Mesendoderm (in vitro differentiated cells): ENCODE results near the gene CALML6.

Source experiments
- DNase-seq: peaks from one replicate; pipeline ENCODE4 v3.0.0; 2013
- H2AK5ac ChIP-seq: 2 replicates; pipeline ENCODE4 v1.6.1; 2013; ENCODE audit warnings: low read length, inconsistent platforms
- H2BK120ac ChIP-seq: 2 replicates; pipeline ENCODE4 v1.6.1; 2013; ENCODE audit warnings: low read depth, mild to moderate bottlenecking, low read length, moderate library complexity, mixed read lengths
- H2BK15ac ChIP-seq: replicated peaks from 2 replicates; pipeline ENCODE4 v1.6.1; 2013; ENCODE audit warnings: low read depth, mild to moderate bottlenecking, moderate library complexity
- H2BK5ac ChIP-seq: 2 replicates; pipeline ENCODE4 v1.6.1; 2013; ENCODE audit warnings: low read length, inconsistent platforms
- H3K18ac ChIP-seq: 2 replicates; pipeline ENCODE4 v1.6.1; 2013; ENCODE audit warnings: mild to moderate bottlenecking, low read length, mixed read lengths
- H3K23ac ChIP-seq: one replicate; pipeline ENCODE4 v1.6.1; 2013; ENCODE audit warnings: low read length
- H3K27ac ChIP-seq: 2 replicates; pipeline ENCODE4 v1.5.1; 2013; ENCODE audit warnings: low read depth, mild to moderate bottlenecking, inconsistent platforms, low read length, moderate library complexity
- H3K27me3 ChIP-seq: 2 replicates; pipeline ENCODE4 v1.6.1; 2013; ENCODE audit warnings: low read length, control low read depth, mild to moderate bottlenecking, inconsistent platforms; ENCODE audit not compliant: insufficient read depth, poor library complexity
- H3K36me3 ChIP-seq: 2 replicates; pipeline ENCODE4 v1.6.1; 2013; ENCODE audit warnings: low read length, inconsistent platforms; ENCODE audit not compliant: control insufficient read depth, insufficient read depth
- H3K4ac ChIP-seq: one replicate; pipeline ENCODE4 v1.6.1; 2013; ENCODE audit warnings: low read depth, mild to moderate bottlenecking, low read length, moderate library complexity
- H3K4me1 ChIP-seq: 2 replicates; pipeline ENCODE4 v1.6.1; 2013; ENCODE audit warnings: low read depth, low read length, inconsistent platforms; ENCODE audit not compliant: control insufficient read depth
- H3K4me2 ChIP-seq: 2 replicates; pipeline ENCODE4 v1.6.1; 2013; ENCODE audit warnings: low read length
- H3K4me3 ChIP-seq: 2 replicates; pipeline ENCODE4 v1.5.1; 2013; ENCODE audit warnings: mild to moderate bottlenecking, low read length
- H3K56ac ChIP-seq: one replicate; pipeline ENCODE4 v1.6.1; 2013; ENCODE audit warnings: low read length
- H3K79me1 ChIP-seq: 2 replicates; pipeline ENCODE4 v1.6.1; 2013; ENCODE audit warnings: low read length, inconsistent platforms
- H3K79me2 ChIP-seq: 2 replicates; pipeline ENCODE4 v1.6.1; 2013; ENCODE audit warnings: mild to moderate bottlenecking, low read length; ENCODE audit not compliant: control insufficient read depth, insufficient read depth
- H3K9ac ChIP-seq: 2 replicates; pipeline ENCODE4 v1.6.1; 2013; ENCODE audit warnings: low read length, inconsistent platforms
- H4K5ac ChIP-seq: one replicate; pipeline ENCODE4 v1.6.1; 2013; ENCODE audit warnings: low read length
- H4K8ac ChIP-seq: one replicate; pipeline ENCODE4 v1.6.1; 2013; ENCODE audit warnings: low read depth, mild to moderate bottlenecking, control low read depth, low read length, moderate library complexity
- WGBS: extraction: QIAGEN DNeasy Blood & Tissue Kit; methylation state at CpG from one replicate; pipeline ENCODE4 v1.1.7; 2013; ENCODE audit warnings: low lambda C conversion rate, missing lambda C conversion rate; ENCODE audit not compliant: insufficient coverage; ENCODE audit errors: extremely low coverage; 5-methylcytosine and 5-hydroxymethylcytosine counted together

The CALML6 gene

DNA sequence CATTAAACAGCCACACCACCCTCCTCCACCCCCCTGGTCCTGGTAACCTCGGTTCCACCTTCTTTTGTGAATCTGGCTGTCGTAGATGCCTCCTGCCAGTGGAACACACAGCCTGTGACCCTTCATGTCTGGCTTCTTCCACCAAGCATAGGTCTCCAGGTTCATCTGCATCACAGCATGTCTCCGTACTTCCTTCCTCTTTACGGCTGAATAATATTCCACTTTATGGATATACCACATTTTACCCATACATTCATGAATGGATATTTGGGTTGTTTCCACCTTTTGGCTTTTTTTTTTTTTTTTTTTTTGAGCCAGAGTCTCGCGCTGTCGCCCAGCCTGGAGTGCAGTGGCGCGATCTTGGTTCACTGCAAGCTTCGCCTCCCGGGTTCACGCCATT, 11.8 kb upstream of the CALML6 start:
- no peaks in the 10 kb centered on the region for H3K79me1 ChIP-seq
- no peak overlapping the region for H3K4me2 ChIP-seq
- no peak overlapping the region for H3K27ac ChIP-seq
- H2BK120ac ChIP-seq: no peak overlapping the region
- no peak overlapping the region for H3K23ac ChIP-seq
- H3K4me3 ChIP-seq: no peak overlapping the region
- H3K79me2 ChIP-seq: no peaks in the 10 kb centered on the region
- no peak overlapping the region for H2BK5ac ChIP-seq
- DNase-seq: no peak
- H3K27me3 ChIP-seq: no peaks in the 10 kb centered on the region
- no peak overlapping the region for H3K56ac ChIP-seq
- H3K18ac ChIP-seq: no peak overlapping the region
- H3K4ac ChIP-seq: no peak overlapping the region
- no peak overlapping the region for H2BK15ac ChIP-seq
- no peaks in the 10 kb centered on the region for H3K4me1 ChIP-seq
- H4K5ac ChIP-seq: no peak overlapping the region
- no peak overlapping the region for H2AK5ac ChIP-seq
- H3K9ac ChIP-seq: no peak overlapping the region
- H3K36me3 ChIP-seq: no peaks in the 10 kb centered on the region
- no peak overlapping the region for H4K8ac ChIP-seq
- WGBS: no CpG with 5 or more reads among the region's 12 CpGs

DNA sequence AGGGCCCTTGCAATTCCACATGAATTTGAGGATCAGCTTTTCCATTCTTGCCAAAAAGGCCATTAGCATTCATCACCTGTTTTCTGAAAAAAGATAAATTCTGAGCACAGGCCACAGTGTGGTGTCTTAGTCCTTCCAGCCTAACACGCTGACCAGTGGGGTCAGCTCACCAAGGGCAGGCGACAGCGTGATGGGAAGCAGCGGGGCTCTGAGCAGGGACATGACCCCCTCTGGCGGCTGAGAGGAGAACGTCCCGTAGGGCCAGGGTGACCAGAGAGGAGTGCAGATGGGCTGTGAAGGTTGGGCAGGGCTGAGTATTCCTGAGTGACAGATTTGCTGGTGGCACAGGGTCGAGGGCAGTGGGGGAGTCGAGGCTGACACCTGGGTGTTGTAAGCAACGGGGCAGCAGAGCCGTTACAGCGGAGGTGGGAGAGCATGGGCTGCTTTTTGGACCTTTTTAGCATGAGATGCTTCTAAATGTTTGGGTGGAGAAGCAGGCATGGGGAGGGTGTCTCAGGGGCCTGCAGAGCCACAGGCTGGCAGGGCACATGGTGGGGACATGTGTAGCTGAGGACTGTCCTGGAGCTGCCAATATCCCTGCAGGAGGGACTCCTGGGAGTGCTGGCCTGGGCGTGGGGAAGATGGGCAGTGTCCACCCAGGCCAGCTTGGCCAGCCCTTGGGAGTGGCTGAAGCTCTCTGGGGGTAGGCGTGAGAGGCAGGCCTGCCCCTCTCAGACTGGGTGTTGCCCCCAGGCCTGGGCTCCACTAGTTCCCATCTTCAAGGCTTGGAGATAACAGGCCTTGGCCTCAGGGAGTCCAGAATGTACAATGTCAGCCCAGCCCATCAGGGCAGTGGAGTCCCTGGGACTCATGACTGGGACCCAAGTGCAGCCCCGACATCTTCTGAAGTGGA, 8.6 kb upstream of the CALML6 start:
- H2AK5ac ChIP-seq: no peak overlapping the region
- no CpG with 5 or more reads among the region's 15 CpGs for whole genome bisulfite sequencing
- H2BK15ac ChIP-seq: no peak overlapping the region
- H3K4me1 ChIP-seq: no peaks in the 10 kb centered on the region
- H3K79me1 ChIP-seq: no peaks in the 10 kb centered on the region
- peak; percentile 88 for DNase-seq
- no peak overlapping the region for H2BK5ac ChIP-seq
- H3K23ac ChIP-seq: no peak overlapping the region
- no peak overlapping the region for H4K8ac ChIP-seq
- H4K5ac ChIP-seq: no peak overlapping the region
- no peaks in the 10 kb centered on the region for H3K27me3 ChIP-seq
- H3K4me2 ChIP-seq: no peak overlapping the region
- no peak overlapping the region for H3K18ac ChIP-seq
- no peak overlapping the region for H3K4me3 ChIP-seq
- no peak overlapping the region for H3K27ac ChIP-seq
- H3K79me2 ChIP-seq: no peaks in the 10 kb centered on the region
- H3K36me3 ChIP-seq: no peaks in the 10 kb centered on the region
- H3K56ac ChIP-seq: no peak overlapping the region
- H3K4ac ChIP-seq: no peak overlapping the region
- no peak overlapping the region for H2BK120ac ChIP-seq
- H3K9ac ChIP-seq: no peak overlapping the region

DNA sequence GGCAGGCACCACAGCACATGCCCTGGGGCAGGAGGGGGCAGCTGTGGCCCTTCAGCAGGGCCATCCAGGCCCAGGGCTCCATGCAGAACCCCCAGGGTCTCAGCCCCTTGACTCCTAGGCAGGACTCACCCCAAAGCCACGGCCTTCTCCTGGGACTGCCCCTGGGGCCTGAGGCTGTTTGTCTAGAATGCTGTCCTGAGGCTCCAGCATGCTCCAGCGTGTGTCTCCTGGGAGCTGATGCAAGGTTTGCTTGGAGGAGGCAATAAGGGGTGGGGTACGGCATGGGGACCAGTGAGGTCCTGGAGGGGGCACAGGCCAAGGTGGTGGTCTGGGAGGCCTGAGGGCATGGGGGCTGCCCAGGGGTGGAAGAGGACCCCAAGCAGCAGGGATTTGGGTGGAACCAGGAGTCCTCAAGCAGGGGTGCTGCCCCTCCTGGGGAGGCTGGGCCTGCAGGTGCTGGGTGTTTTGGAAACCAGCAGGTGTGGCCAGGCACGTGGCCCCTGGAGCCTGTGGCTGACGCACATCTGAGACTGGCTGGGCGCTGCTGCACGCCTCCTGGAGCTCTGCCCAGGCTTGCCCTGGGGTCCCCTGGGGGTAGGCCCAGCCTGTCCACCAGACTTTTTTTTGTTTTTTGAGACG, 7.8 kb upstream of the CALML6 start:
- Histone ChIP-seq H3K23ac (no peak overlapping the region), H2AK5ac (no peak overlapping the region), H3K4ac (no peak overlapping the region), H3K18ac (no peak overlapping the region), H3K79me2 (no peaks in the 10 kb centered on the region), H3K4me3 (no peak overlapping the region), H2BK15ac (no peak overlapping the region), H3K27me3 (no peaks in the 10 kb centered on the region), H3K79me1 (no peaks in the 10 kb centered on the region), H3K4me1 (no peaks in the 10 kb centered on the region), H3K36me3 (no peaks in the 10 kb centered on the region), H3K27ac (no peak overlapping the region), H3K56ac (no peak overlapping the region), H3K4me2 (no peak overlapping the region), H3K9ac (no peak overlapping the region), H4K8ac (no peak overlapping the region), H4K5ac (no peak overlapping the region), H2BK120ac (no peak overlapping the region), H2BK5ac (no peak overlapping the region)
- peak; percentile 47 for DNase-seq
- no CpG with 5 or more reads among the region's 8 CpGs for WGBS

DNA sequence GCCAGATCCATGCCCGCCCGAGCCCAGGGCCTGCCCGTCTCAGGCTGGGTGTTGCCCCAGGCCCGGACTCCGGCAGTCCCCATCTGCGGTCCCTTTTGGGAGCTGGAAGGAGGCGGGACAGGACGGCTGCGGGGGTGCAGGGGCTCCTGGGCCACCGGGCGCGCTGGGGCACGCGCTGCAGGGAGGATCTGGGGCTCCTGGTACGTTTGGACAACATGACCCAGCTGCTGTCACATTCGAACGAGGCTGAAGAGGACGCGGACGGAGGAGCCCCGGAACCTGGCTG, 6.6 kb upstream of the CALML6 start:
- DNase-seq: no peak
- H2AK5ac ChIP-seq: no peak overlapping the region
- peak overlapping the region; percentile 70 for H3K4me3 ChIP-seq
- peak overlapping the region; percentile 74 for H3K4me2 ChIP-seq
- no peaks in the 10 kb centered on the region for H3K36me3 ChIP-seq
- peak overlapping the region; percentile 0 for H3K4ac ChIP-seq
- H3K4me1 ChIP-seq: no peaks in the 10 kb centered on the region
- H3K9ac ChIP-seq: peak overlapping the region; percentile 90
- H2BK5ac ChIP-seq: no peak overlapping the region
- no peaks in the 10 kb centered on the region for H3K79me1 ChIP-seq
- no peak overlapping the region for H4K5ac ChIP-seq
- no peak overlapping the region for H4K8ac ChIP-seq
- no peaks in the 10 kb centered on the region for H3K27me3 ChIP-seq
- peak overlapping the region; percentile 2 for H3K18ac ChIP-seq
- no peak overlapping the region for H2BK120ac ChIP-seq
- peak overlapping the region; percentile 96 for H3K56ac ChIP-seq
- no peak overlapping the region for H3K27ac ChIP-seq
- no CpG with 5 or more reads among the region's 21 CpGs for WGBS
- H3K23ac ChIP-seq: no peak overlapping the region
- H3K79me2 ChIP-seq: no peaks in the 10 kb centered on the region
- H2BK15ac ChIP-seq: no peak overlapping the region

DNA sequence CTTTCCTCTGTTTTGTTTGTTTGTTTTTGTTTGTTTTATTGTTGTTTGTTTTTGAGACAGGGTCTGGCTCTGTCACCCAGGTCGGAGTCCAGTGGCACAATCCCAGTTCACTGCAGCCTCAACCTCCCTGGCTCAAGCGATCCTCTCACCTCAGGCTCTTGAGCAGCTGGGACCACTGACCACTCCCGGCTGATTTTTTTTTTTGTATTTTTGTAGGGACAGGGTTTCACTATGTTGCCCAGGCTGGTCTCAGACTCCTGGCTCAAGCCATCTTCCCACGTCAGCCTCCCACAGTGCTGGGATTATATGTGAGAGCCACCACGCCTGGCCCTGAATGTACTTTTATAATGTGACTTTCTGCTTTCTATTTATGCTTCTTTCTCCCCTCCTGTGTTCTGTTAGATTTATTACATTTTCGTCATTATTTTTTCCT, 5.0 kb upstream of the CALML6 start:
- H3K9ac ChIP-seq: peak overlapping the region; percentile 82
- no peaks in the 10 kb centered on the region for H3K36me3 ChIP-seq
- H3K4me2 ChIP-seq: peak overlapping the region; percentile 73
- no peak overlapping the region for H2AK5ac ChIP-seq
- no peaks in the 10 kb centered on the region for H3K79me1 ChIP-seq
- no peak overlapping the region for H3K4me3 ChIP-seq
- no peak overlapping the region for H2BK120ac ChIP-seq
- H3K27ac ChIP-seq: no peak overlapping the region
- no peak overlapping the region for H2BK5ac ChIP-seq
- H4K5ac ChIP-seq: no peak overlapping the region
- DNase-seq: no peak
- H3K4ac ChIP-seq: peak overlapping the region; percentile 6
- WGBS: no CpG with 5 or more reads among the region's 6 CpGs
- no peaks in the 10 kb centered on the region for H3K27me3 ChIP-seq
- no peak overlapping the region for H2BK15ac ChIP-seq
- no peaks in the 10 kb centered on the region for H3K4me1 ChIP-seq
- H3K56ac ChIP-seq: peak overlapping the region; percentile 92
- no peak overlapping the region for H4K8ac ChIP-seq
- H3K79me2 ChIP-seq: no peaks in the 10 kb centered on the region
- no peak overlapping the region for H3K18ac ChIP-seq
- H3K23ac ChIP-seq: no peak overlapping the region
